Type B pancreatic cell (in vitro differentiated cells): ENCODE data around the gene PHKA2. TPM values are rescaled to one million over a fixed set of nuclear protein-coding genes. Genes with fewer than 3 reads are reported as not detected.

ENCODE experiments used
- DNase-seq: peaks from one replicate; pipeline ENCODE4 v3.0.0; 2021; ENCODE audit warnings: mixed read lengths; ENCODE audit not compliant: unreplicated experiment; ENCODE audit errors: extremely low spot score
- H3K27ac Mint-ChIP-seq: 2 replicates; pipeline ENCODE4 v1.8.0; 2021; ENCODE audit warnings: mild to moderate bottlenecking, mixed read lengths
- H3K27me3 Mint-ChIP-seq: 2 replicates; pipeline ENCODE4 v1.8.0; 2021; ENCODE audit warnings: mixed read lengths
- H3K36me3 Mint-ChIP-seq: 2 replicates; pipeline ENCODE4 v1.8.0; 2021; ENCODE audit warnings: mixed read lengths
- H3K4me1 Mint-ChIP-seq: one replicate; pipeline ENCODE4 v1.8.0; 2021; ENCODE audit warnings: mixed read lengths; ENCODE audit not compliant: unreplicated experiment
- H3K4me3 Mint-ChIP-seq: 2 replicates; pipeline ENCODE4 v1.8.0; 2021; ENCODE audit warnings: mild to moderate bottlenecking, mixed read lengths
- H3K9me3 Mint-ChIP-seq: 2 replicates; pipeline ENCODE4 v1.8.0; 2021; ENCODE audit warnings: mixed read lengths
- total RNA-seq: library from RNA; stranded (reverse); gene quantifications from 2 replicates; pipeline ENCODE4 v1.2.1, GENCODE V29; 2021; ENCODE audit warnings: low replicate concordance
- TF ChIP-seq, protein P1 (sequence below): fragments of 200-600 bp; sonication (generic); conservative IDR thresholded peaks from 2 replicates; pipeline ENCODE4 v1.5.0; 2021; ENCODE audit warnings: antibody characterized with exemption, mild to moderate bottlenecking

The PHKA2 gene
- total RNA-seq, 1 donor from 2014 or later = 55.7 TPM

DNA sequence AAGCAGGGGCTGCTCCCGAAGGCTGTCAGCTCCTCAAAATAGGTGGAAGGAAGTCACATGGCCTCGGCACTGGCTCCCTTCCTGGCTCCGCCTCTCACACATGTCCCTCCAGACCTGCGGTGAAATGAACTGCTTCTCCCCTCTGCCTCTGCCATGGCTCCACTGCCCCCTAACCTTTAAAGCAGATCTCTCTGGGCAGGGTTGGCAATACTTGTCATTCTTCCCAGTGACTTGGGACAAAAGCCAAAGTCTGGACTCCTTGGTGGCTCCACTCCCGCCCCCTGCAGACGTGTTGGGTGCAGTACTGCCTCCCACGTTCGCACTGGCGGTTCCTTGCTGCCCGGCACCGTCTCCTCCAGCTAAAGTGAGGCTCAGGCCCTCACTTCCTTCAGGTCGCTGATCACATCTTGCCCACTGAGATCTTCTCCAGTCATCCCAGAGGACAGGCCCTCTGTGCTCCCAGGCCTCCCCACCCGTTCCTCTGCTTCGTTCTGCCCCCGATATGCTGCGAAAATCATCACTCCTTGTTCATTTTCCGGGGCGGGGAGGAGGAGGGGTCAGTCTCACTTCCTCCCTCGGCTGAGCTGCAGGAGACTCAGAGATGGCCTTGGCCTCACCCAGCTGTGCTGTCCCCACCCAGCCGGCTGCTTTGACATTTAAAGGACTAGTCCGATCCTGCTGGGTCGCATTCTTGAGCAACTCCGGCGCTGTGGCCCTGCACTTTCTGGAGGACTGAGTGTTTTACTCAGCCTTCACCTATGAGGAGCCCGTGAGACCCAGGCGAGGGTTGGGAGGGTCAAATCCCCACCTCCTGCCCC is 97.4 kb downstream of the PHKA2 start:
- DNase-seq = no peak
- Mint-ChIP-seq H3K4me1 (peaks cover 15% of the 10 kb centered on the region), H3K9me3 (no peaks in the 10 kb centered on the region)

DNA sequence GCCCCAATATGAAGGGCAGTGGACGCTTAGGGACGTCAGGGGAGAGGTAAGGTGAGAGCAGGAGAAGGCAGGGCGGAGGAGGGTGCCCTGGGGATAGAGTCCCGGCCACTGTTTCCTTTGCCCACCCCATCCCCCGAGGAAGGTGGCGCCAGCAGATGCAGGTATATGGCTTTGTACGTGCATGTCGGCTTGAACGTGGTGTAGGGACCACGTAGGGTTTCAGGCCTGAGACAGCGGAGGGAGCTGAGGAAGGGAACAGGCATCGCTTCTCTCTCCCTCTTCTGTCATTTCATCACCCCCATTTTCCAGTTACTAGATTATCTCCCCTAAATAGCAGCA is 97.9 kb downstream of the PHKA2 start:
- no peaks in the 10 kb centered on the region for H3K36me3 Mint-ChIP-seq
- H3K27ac Mint-ChIP-seq = peak overlapping the region; percentile 97
- TF ChIP-seq, protein P1, sequence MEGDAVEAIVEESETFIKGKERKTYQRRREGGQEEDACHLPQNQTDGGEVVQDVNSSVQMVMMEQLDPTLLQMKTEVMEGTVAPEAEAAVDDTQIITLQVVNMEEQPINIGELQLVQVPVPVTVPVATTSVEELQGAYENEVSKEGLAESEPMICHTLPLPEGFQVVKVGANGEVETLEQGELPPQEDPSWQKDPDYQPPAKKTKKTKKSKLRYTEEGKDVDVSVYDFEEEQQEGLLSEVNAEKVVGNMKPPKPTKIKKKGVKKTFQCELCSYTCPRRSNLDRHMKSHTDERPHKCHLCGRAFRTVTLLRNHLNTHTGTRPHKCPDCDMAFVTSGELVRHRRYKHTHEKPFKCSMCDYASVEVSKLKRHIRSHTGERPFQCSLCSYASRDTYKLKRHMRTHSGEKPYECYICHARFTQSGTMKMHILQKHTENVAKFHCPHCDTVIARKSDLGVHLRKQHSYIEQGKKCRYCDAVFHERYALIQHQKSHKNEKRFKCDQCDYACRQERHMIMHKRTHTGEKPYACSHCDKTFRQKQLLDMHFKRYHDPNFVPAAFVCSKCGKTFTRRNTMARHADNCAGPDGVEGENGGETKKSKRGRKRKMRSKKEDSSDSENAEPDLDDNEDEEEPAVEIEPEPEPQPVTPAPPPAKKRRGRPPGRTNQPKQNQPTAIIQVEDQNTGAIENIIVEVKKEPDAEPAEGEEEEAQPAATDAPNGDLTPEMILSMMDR = no peak
- H3K4me3 Mint-ChIP-seq = peak overlapping the region; percentile 85
- H3K9me3 Mint-ChIP-seq = no peaks in the 10 kb centered on the region
- no peak for DNase-seq
- H3K4me1 Mint-ChIP-seq = peaks cover 15% of the 10 kb centered on the region
- no peaks in the 10 kb centered on the region for H3K27me3 Mint-ChIP-seq

More for the DNA sequence above, 97.4 kb downstream of the PHKA2 start:
- Mint-ChIP-seq H3K27ac (peak overlapping the region; percentile 97), H3K27me3 (no peaks in the 10 kb centered on the region), H3K4me3 (peak overlapping the region; percentile 85), H3K36me3 (no peaks in the 10 kb centered on the region)
- TF ChIP-seq, protein P1 = peak; percentile 64

DNA sequence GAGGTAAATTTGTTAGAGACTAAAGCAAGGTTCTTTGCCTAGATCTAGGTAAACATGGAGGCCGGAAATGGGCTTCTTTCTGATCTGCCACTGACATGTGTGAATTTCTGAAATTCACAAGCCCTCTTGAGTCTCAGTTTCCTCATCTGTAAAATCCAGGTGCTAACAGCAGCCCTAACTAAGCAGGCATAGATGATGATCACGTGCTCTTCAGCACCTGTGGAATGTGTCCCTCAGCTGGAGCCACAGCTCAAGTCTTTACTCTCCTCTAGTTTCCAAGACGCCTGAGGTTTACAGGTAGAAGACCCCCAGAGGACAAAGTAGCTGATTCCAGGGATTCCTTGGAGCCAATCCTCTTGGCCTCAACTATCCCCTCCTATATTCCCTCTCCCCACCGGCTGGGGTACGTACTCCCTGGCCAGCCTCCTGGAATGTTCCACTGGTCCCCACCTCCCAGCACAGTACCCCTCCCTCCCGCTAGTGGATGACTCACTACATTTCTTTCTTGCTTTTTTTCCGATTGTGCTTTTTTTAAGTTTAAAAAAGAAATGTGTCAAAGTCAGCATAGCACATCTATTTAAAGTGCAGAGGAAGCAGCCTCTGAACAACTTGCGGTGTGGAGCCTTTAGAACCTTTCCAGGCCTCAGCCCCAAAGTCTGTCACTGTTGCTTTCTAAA is 98.4 kb downstream of the PHKA2 start:
- peak overlapping the region; percentile 85 for H3K4me3 Mint-ChIP-seq

DNA sequence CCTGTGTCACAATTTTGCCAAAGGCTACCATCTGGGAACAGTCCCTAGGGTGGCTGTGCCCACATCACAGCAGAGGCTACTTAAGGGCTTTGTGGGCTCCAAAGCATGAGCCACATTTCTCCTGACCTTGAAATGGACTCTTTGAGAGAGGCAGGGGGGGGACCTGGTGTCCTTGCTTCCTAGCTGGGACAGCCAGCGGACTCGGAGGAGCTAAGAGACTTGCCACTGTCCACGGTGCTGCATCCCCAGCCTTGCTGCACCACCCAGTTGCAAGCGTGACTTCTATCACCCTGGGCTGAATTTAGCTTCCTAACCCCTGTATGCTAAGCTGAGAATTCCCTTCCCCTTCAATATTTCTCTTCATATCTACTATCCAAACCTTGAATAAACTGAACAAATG is 99.0 kb downstream of the PHKA2 start:
- H3K4me3 Mint-ChIP-seq = no peak overlapping the region
- peak overlapping the region; percentile 97 for H3K27ac Mint-ChIP-seq
- no peaks in the 10 kb centered on the region for H3K27me3 Mint-ChIP-seq
- peaks cover 15% of the 10 kb centered on the region for H3K4me1 Mint-ChIP-seq
- no peaks in the 10 kb centered on the region for H3K36me3 Mint-ChIP-seq
- H3K9me3 Mint-ChIP-seq = no peaks in the 10 kb centered on the region
- no peak for DNase-seq
- TF ChIP-seq, protein P1 = no peak

More for the DNA sequence above, 98.4 kb downstream of the PHKA2 start:
- TF ChIP-seq, protein P1 = no peak
- no peak for DNase-seq
- Mint-ChIP-seq H3K27ac (peak overlapping the region; percentile 97), H3K4me1 (peaks cover 15% of the 10 kb centered on the region), H3K9me3 (no peaks in the 10 kb centered on the region), H3K36me3 (no peaks in the 10 kb centered on the region), H3K27me3 (no peaks in the 10 kb centered on the region)

DNA sequence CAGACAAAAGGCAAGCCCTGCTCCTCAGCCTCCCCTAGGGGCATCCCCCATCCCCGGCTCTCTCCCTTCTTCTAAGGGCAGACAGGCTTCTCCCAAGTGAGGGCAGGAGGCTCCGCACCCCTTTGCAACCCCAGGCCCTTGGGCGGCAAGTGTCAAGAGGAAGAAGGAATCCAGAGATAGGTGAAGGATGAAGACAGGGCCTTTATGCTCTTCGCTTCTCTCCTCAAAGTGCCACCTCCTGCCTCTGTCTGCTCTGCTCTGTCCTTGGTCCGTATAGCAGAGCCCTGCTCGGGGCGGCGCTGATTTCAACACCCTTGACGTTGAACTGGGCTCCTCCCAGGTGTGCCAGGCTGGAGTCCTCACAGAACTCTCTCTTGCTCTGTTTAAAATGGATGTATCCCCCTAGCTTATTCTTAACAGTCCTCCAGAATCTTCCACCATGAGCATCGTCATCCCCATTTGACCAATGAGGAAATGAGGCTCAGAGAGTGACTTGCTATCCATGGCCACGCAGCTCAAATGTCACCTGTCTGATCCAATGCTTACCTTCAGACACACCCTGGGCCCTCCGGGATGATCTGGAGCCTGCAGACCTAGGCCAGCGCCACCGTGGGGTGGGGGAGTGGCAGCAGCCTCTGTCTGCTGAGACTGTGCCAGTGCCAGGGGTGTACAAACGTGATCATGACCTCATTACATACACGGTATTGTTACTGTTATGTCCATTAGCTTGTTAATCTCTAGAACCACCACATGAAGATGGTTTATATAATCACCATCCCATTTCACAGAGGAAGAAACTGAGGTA is 99.8 kb downstream of the PHKA2 start:
- DNase-seq = no peak
- H3K27me3 Mint-ChIP-seq = no peaks in the 10 kb centered on the region
- no peaks in the 10 kb centered on the region for H3K36me3 Mint-ChIP-seq
- peaks cover 15% of the 10 kb centered on the region for H3K4me1 Mint-ChIP-seq
- no peaks in the 10 kb centered on the region for H3K9me3 Mint-ChIP-seq
- no peak overlapping the region for H3K4me3 Mint-ChIP-seq
- TF ChIP-seq, protein P1 = no peak
- H3K27ac Mint-ChIP-seq = peak overlapping the region; percentile 33
